Measurements from ENCODE around the gene OTX1.

The OTX1 gene

GRCh38 chr2:63034526-63034925 is 16.1 kb upstream of the OTX1 start:
- TF ChIP-seq, protein P1, sequence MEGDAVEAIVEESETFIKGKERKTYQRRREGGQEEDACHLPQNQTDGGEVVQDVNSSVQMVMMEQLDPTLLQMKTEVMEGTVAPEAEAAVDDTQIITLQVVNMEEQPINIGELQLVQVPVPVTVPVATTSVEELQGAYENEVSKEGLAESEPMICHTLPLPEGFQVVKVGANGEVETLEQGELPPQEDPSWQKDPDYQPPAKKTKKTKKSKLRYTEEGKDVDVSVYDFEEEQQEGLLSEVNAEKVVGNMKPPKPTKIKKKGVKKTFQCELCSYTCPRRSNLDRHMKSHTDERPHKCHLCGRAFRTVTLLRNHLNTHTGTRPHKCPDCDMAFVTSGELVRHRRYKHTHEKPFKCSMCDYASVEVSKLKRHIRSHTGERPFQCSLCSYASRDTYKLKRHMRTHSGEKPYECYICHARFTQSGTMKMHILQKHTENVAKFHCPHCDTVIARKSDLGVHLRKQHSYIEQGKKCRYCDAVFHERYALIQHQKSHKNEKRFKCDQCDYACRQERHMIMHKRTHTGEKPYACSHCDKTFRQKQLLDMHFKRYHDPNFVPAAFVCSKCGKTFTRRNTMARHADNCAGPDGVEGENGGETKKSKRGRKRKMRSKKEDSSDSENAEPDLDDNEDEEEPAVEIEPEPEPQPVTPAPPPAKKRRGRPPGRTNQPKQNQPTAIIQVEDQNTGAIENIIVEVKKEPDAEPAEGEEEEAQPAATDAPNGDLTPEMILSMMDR (conservative IDR thresholded peaks at IDR 0.05; ENCODE audit: low read depth, low read length), result no peak
- H3K4me3 ChIP-seq (ENCODE audit: low read depth, low read length), result no peak overlapping the region
- no peak for DNase-seq (ENCODE audit: low read depth)

- DNase-seq (ENCODE audit: low read depth), result no peak
- TF ChIP-seq, protein P1 (conservative IDR thresholded peaks at IDR 0.05; ENCODE audit: low read depth, low read length), result no peak
- H3K4me3 ChIP-seq (ENCODE audit: low read depth, low read length), result no peak overlapping the region
These were observed 15.5 kb upstream of the OTX1 start for GRCh38 chr2:63035169-63035568.

DNA sequence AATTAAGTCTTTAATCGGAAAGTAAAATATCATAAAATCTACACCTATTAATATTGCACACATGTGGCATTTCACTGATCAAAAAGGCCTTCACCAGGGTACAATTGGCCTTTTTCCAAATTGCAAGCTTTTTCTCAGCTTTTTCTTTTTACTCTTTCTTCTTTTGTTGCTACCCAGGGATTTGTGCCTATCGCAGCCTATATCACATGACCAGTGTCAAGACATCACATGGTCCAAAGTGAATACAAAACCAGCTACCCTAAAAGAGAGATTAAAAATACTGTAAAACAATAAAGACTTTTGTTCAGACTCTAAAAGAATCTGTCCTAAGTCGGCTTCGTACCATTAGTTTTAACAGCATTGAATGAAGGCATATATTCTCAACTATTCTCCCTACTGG is 15.0 kb upstream of the OTX1 start:
- no peak overlapping the region for H3K4me3 ChIP-seq (ENCODE audit: low read depth, low read length)
- DNase-seq (ENCODE audit: low read depth), result no peak
- TF ChIP-seq, protein P1 (conservative IDR thresholded peaks at IDR 0.05; ENCODE audit: low read depth, low read length), result no peak

DNA sequence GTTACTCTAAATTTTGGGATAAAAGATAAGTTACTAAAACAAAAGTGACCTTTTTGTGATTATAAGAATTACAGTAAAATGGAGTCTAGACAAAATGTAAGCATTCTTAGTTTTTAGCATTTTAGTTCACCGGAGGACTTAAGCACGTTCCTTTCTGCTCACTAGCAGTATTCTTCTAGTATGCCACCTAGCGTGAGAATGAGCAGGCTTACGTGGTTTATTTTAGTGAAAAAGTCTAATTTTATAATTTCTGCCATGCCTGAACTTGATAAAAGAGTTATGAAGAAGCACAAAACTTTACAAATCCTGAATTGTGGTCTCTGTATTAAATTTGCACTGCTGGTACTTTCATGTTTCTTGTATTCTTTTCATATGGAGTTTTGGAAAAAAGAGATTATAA is 12.6 kb upstream of the OTX1 start:
- H3K4me3 ChIP-seq (ENCODE audit: low read depth, low read length), result no peak overlapping the region
- no peak for DNase-seq (ENCODE audit: low read depth)
- TF ChIP-seq, protein P1 (conservative IDR thresholded peaks at IDR 0.05; ENCODE audit: low read depth, low read length), result no peak

GRCh38 chr2:63040586-63040985 is 10.0 kb upstream of the OTX1 start:
- TF ChIP-seq, protein P1 (conservative IDR thresholded peaks at IDR 0.05; ENCODE audit: low read depth, low read length), result no peak

DNA sequence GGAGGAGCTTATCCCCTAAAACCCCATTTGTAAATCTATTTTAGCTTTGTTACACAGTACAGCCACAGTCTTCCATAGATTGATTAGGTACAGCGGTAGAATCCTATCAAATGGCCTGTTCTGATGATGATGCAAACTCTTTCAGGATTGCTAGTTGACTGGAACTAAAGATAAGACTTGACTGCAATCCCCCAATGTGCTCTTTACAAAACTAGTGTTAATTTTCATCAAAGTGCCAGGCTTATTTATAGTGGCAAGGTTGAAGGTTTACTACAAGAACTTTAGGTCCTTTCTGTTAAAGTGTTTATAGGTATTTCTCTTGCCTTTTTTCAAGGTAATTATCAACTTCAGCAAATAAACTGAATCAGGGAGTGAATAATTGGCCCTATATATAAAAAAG is 9.0 kb upstream of the OTX1 start:
- TF ChIP-seq, protein P1 (conservative IDR thresholded peaks at IDR 0.05; ENCODE audit: low read depth, low read length), result no peak
- DNase-seq (ENCODE audit: low read depth), result no peak
- no peak overlapping the region for H3K4me3 ChIP-seq (ENCODE audit: low read depth, low read length)

More at GRCh38 chr2:63040586-63040985, 10.0 kb upstream of the OTX1 start:
- DNase-seq (ENCODE audit: low read depth), result no peak
- no peak overlapping the region for H3K4me3 ChIP-seq (ENCODE audit: low read depth, low read length)
